Chondrocyte (in vitro differentiated cells): ENCODE results near the gene ATP5PB. TPM values are rescaled to one million over a fixed set of nuclear protein-coding genes. Genes with fewer than 3 reads are reported as not detected.

Experiments used
- DNase-seq: peaks from one replicate; pipeline ENCODE4 v3.0.0; 2021; ENCODE audit warnings: mixed read lengths, low spot score
- H3K27ac Mint-ChIP-seq: one replicate; pipeline ENCODE4 v1.8.0; 2021; ENCODE audit warnings: mild to moderate bottlenecking, moderate library complexity, mixed read lengths; ENCODE audit not compliant: unreplicated experiment
- H3K27me3 Mint-ChIP-seq: 2 replicates; pipeline ENCODE4 v1.8.0; 2021; ENCODE audit warnings: low read depth, mixed read lengths
- H3K36me3 Mint-ChIP-seq: 2 replicates; pipeline ENCODE4 v1.8.0; 2021; ENCODE audit warnings: low read depth, mixed read lengths
- H3K4me1 Mint-ChIP-seq: 2 replicates; pipeline ENCODE4 v1.8.0; 2021; ENCODE audit warnings: low read depth, mild to moderate bottlenecking, mixed read lengths
- H3K4me3 Mint-ChIP-seq: one replicate; pipeline ENCODE4 v1.8.0; 2021; ENCODE audit warnings: mild to moderate bottlenecking, moderate library complexity, mixed read lengths; ENCODE audit not compliant: unreplicated experiment
- H3K9me3 Mint-ChIP-seq: 2 replicates; pipeline ENCODE4 v1.8.0; 2021; ENCODE audit warnings: low read depth, mixed read lengths
- total RNA-seq: library from RNA; stranded (reverse); gene quantifications from 3 replicates; pipeline ENCODE4 v1.2.1, GENCODE V29; 2021
- TF ChIP-seq, protein P1 (sequence below): fragments of 200-600 bp; sonication (generic); IDR thresholded peaks from 2 replicates; pipeline ENCODE4 v1.5.0; 2021; ENCODE audit warnings: antibody characterized with exemption, mild to moderate bottlenecking, moderate library complexity

The ATP5PB gene
- total RNA-seq, 1 donor from 2014 or later: 147 TPM

GRCh38 chr1:111417755-111418154 lies 31.5 kb upstream of the ATP5PB start:
- Mint-ChIP-seq H3K27me3 (no peaks in the 10 kb centered on the region), H3K36me3 (peaks cover 3% of the 10 kb centered on the region), H3K9me3 (no peaks in the 10 kb centered on the region), H3K27ac (no peak overlapping the region), H3K4me3 (no peak overlapping the region), H3K4me1 (peaks cover 4% of the 10 kb centered on the region)
- TF ChIP-seq, protein P1, sequence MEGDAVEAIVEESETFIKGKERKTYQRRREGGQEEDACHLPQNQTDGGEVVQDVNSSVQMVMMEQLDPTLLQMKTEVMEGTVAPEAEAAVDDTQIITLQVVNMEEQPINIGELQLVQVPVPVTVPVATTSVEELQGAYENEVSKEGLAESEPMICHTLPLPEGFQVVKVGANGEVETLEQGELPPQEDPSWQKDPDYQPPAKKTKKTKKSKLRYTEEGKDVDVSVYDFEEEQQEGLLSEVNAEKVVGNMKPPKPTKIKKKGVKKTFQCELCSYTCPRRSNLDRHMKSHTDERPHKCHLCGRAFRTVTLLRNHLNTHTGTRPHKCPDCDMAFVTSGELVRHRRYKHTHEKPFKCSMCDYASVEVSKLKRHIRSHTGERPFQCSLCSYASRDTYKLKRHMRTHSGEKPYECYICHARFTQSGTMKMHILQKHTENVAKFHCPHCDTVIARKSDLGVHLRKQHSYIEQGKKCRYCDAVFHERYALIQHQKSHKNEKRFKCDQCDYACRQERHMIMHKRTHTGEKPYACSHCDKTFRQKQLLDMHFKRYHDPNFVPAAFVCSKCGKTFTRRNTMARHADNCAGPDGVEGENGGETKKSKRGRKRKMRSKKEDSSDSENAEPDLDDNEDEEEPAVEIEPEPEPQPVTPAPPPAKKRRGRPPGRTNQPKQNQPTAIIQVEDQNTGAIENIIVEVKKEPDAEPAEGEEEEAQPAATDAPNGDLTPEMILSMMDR: no peak
- DNase-seq: no peak

DNA sequence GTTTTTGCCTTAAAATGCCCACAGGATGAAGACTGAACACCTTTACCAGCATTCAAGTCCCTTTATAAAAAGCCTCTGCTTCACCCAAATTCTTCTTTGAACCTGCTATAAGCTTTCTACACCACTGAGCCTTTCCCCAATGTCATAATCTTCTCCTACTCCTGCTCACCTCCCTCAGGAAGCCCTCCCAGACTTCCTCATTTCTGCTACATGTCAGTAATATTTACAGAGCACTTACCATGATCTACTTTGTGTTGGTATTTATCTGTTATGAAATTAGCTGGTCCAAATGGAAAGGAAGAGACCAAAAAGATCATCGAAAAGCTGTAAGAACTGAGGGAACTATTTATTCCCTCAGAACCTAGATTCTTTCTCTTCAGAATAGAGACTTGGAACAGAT lies 30.2 kb upstream of the ATP5PB start:
- H3K27me3 Mint-ChIP-seq: no peaks in the 10 kb centered on the region
- no peaks in the 10 kb centered on the region for H3K9me3 Mint-ChIP-seq
- no peak overlapping the region for H3K27ac Mint-ChIP-seq
- H3K4me1 Mint-ChIP-seq: peaks cover 4% of the 10 kb centered on the region
- no peak overlapping the region for H3K4me3 Mint-ChIP-seq
- TF ChIP-seq, protein P1: no peak
- H3K36me3 Mint-ChIP-seq: peaks cover 3% of the 10 kb centered on the region
- DNase-seq: no peak

DNA sequence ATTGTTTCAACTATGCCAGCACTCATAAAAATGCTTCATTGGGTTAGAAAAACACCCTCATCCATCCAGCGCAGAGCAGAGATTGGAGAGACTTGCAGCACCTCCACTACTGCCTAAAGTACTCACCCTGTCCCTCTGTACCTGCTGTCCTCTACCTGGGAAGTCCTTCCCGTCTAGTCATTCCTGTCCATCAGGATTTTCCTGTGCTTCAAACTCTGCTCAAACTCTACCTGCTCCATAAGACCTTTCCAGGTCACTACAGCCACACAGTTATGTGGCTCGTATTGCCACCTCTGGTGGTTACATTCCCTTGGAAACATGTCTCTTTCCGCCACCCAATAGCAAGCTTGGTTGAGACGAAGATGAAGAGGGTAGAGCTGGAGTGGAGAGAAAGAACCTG lies 28.9 kb upstream of the ATP5PB start:
- Mint-ChIP-seq H3K4me1 (peaks cover 4% of the 10 kb centered on the region), H3K4me3 (no peak overlapping the region), H3K9me3 (no peaks in the 10 kb centered on the region), H3K27me3 (peaks cover 3% of the 10 kb centered on the region), H3K27ac (no peak overlapping the region), H3K36me3 (peaks cover 3% of the 10 kb centered on the region)
- TF ChIP-seq, protein P1: no peak
- DNase-seq: no peak

- Mint-ChIP-seq H3K9me3 (no peaks in the 10 kb centered on the region), H3K4me3 (no peak overlapping the region), H3K27me3 (peaks cover 14% of the 10 kb centered on the region), H3K4me1 (peaks cover 4% of the 10 kb centered on the region), H3K27ac (no peak overlapping the region), H3K36me3 (peaks cover 3% of the 10 kb centered on the region)
- DNase-seq: no peak
- TF ChIP-seq, protein P1: no peak
Measured at GRCh38 chr1:111422546-111423391, 26.5 kb upstream of the ATP5PB start.

DNA sequence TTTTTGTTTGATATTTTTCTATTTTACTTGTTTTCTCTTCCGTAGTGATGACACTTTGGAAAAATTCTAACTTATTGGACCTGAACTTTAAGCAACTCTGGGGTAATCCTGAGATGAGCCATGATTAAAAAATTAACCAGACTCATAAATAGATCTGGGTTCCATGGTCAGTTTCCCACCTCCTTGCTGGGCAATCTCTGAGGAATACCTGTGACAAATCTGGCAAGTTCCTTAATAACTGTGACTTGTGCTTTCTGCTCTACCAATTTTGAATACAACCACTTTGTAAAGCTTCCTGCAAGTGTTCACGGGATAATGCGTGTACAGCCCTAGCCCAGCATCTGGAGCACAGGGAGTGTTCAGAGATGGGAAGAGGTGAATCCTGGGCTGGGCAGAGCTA lies 25.0 kb upstream of the ATP5PB start:
- Mint-ChIP-seq H3K27ac (no peak overlapping the region), H3K9me3 (no peaks in the 10 kb centered on the region), H3K4me3 (no peak overlapping the region), H3K4me1 (no peaks in the 10 kb centered on the region), H3K36me3 (peaks cover 3% of the 10 kb centered on the region), H3K27me3 (peaks cover 14% of the 10 kb centered on the region)
- TF ChIP-seq, protein P1: no peak
- no peak for DNase-seq
